ENCODE results near the gene CHRDL2. TPM values are rescaled to one million over a fixed set of nuclear protein-coding genes. Genes with fewer than 3 reads are reported as not detected.

Gene CHRDL2
- total and polyA plus RNA-seq, 2 donors from 2014 or later, result 2.0 to 3.9 TPM

DNA sequence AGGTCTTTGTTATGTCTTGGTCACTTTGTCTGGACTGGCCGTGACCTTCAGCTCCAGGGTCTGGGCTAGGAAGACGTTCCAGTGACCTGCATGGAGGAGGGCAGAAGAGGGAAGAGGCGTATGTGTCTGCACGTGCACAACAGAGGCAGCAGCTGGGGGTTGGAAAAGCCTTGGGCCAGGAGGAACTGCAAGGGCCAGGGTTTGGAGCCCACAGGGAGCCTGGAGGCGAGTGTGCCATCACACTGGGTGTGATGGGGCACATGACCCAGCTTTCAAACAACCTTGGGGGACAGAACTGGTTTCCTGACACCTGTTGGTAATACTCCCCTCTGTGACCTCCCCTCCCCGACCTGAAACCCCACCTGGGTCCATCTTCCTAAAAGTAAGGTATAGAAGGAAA, 34.7 kb downstream of the CHRDL2 start:
- intact Hi-C loops (cut with DNase I), result no loop called here
- Histone ChIP-seq H3K27me3 (ENCODE audit: control insufficient read depth, insufficient read depth, low read length) (no peaks in the 10 kb centered on the region), H3K9ac (ENCODE audit: low read length in 3 of 3) (peak overlapping the region in 2 of 3 donors; percentile 39 to 44), H3K4me3 (ENCODE audit: low read length in 3 of 3) (no peak overlapping the region), H3K4me1 (ENCODE audit: control insufficient read depth in 2 of 3, insufficient read depth in 2 of 3, low read depth in 1 of 3, low read length in 3 of 3) (peaks cover 0 to 9% (median 0%) of the 10 kb centered on the region in 3 donors), H3K36me3 (ENCODE audit: control insufficient read depth in 2 of 3, insufficient read depth in 3 of 3, low read length in 3 of 3) (no peaks in the 10 kb centered on the region), H3K27ac (ENCODE audit: low read depth in 2 of 2, low read length in 2 of 2) (peak overlapping the region in 1 of 2 donors; percentile 80), H3K9me3 (ENCODE audit: control insufficient read depth in 2 of 3, insufficient read depth in 1 of 3, low read length in 3 of 3) (no peaks in the 10 kb centered on the region)
- FAIRE-seq (no peak), DNase-seq (no peak)
- TF ChIP-seq, protein P1, sequence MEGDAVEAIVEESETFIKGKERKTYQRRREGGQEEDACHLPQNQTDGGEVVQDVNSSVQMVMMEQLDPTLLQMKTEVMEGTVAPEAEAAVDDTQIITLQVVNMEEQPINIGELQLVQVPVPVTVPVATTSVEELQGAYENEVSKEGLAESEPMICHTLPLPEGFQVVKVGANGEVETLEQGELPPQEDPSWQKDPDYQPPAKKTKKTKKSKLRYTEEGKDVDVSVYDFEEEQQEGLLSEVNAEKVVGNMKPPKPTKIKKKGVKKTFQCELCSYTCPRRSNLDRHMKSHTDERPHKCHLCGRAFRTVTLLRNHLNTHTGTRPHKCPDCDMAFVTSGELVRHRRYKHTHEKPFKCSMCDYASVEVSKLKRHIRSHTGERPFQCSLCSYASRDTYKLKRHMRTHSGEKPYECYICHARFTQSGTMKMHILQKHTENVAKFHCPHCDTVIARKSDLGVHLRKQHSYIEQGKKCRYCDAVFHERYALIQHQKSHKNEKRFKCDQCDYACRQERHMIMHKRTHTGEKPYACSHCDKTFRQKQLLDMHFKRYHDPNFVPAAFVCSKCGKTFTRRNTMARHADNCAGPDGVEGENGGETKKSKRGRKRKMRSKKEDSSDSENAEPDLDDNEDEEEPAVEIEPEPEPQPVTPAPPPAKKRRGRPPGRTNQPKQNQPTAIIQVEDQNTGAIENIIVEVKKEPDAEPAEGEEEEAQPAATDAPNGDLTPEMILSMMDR (IDR thresholded peaks at IDR 0.05; ENCODE audit: borderline replicate concordance, extremely low read depth, insufficient read depth), result no peak

DNA sequence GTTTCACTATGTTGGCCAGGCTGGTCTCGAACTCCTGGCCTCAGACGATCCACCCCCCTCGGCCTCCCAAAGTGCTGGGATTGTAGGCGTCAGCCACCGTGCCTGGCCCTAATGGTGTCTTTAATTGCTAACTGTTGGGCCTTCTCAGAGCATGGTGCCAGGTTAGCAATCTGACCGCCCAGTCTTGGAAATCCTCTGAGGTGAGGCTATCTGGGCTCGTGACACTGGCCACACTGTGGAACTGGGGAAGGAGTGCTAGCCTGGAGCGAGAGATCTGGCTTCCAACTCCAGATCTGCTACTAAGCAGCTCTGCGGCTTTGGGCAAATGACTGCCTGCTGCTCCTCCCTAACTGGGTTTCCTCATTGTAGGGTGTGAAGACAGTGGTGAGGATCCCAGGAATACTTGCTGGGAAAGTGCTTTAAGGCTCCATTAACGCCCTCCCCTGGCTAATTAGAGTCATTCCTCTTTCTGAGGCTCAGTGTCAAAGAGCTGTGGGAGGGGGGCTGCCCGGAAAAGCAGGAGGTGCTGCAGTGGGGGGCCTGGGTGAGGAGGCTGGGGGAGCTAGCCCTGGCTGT, 35.4 kb downstream of the CHRDL2 start:
- Histone ChIP-seq H3K9me3 (ENCODE audit: control insufficient read depth in 2 of 3, insufficient read depth in 1 of 3, low read length in 3 of 3) (no peaks in the 10 kb centered on the region), H3K9ac (ENCODE audit: low read length in 3 of 3) (no peak overlapping the region), H3K4me3 (ENCODE audit: low read length in 3 of 3) (no peak overlapping the region), H3K4me1 (ENCODE audit: control insufficient read depth in 2 of 3, insufficient read depth in 2 of 3, low read depth in 1 of 3, low read length in 3 of 3) (peaks cover 0 to 9% (median 0%) of the 10 kb centered on the region in 3 donors), H3K36me3 (ENCODE audit: control insufficient read depth in 2 of 3, insufficient read depth in 3 of 3, low read length in 3 of 3) (no peaks in the 10 kb centered on the region), H3K27me3 (ENCODE audit: control insufficient read depth, insufficient read depth, low read length) (no peaks in the 10 kb centered on the region), H3K27ac (ENCODE audit: low read depth in 2 of 2, low read length in 2 of 2) (no peak overlapping the region)
- TF ChIP-seq, protein P1 (IDR thresholded peaks at IDR 0.05; ENCODE audit: borderline replicate concordance, extremely low read depth, insufficient read depth), result no peak
- intact Hi-C loops (cut with DNase I), result no loop called here
- no peak for DNase-seq
- FAIRE-seq, result no peak

DNA sequence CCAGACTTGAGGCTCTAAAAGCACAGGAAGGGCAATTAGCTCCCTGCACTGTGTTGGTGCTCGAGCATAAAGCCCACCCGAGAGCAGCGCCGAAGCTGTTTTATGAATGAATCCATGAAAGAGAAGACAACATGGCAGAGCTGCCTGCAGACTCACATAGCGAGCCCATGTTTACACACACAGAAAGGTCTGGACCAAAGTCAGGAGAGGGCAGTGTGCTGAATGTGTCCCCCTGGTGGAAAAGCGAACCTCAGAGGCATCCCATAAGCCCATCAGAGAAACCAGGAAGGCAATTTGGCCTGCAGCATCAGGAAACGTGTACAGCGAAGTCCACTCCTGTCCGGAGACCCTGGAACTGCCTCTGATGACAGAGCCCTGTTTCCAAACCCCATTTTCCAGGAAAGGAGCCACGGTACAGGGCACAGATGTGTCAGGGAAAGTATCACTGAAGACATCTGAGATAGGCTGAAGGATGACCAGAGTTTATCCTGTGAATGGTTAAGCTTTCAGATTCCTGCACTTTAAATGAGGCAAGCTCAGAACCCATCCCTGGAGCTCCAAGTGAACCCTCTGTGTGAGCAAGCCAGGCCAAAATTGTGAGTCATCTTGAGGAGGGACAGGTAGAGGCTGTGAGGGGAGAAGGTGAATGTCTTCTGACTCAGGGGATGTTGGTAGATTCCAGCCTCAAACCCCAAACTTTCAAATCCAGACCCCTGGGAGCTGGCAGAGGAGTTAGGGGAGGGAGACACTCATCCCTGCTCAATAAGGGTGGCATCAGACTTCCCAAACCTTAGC, 36.9 kb downstream of the CHRDL2 start:
- intact Hi-C loops (cut with DNase I), result no loop called here
- no peak for FAIRE-seq
- Histone ChIP-seq H3K4me3 (ENCODE audit: low read length in 3 of 3) (no peak overlapping the region), H3K9ac (ENCODE audit: low read length in 3 of 3) (no peak overlapping the region), H3K27me3 (ENCODE audit: control insufficient read depth, insufficient read depth, low read length) (no peaks in the 10 kb centered on the region), H3K9me3 (ENCODE audit: control insufficient read depth in 2 of 3, insufficient read depth in 1 of 3, low read length in 3 of 3) (no peaks in the 10 kb centered on the region), H3K27ac (ENCODE audit: low read depth in 2 of 2, low read length in 2 of 2) (no peak overlapping the region), H3K36me3 (ENCODE audit: control insufficient read depth in 2 of 3, insufficient read depth in 3 of 3, low read length in 3 of 3) (no peaks in the 10 kb centered on the region), H3K4me1 (ENCODE audit: control insufficient read depth in 2 of 3, insufficient read depth in 2 of 3, low read depth in 1 of 3, low read length in 3 of 3) (peaks cover 0 to 9% (median 0%) of the 10 kb centered on the region in 3 donors)
- no peak for DNase-seq
- TF ChIP-seq, protein P1 (IDR thresholded peaks at IDR 0.05; ENCODE audit: borderline replicate concordance, extremely low read depth, insufficient read depth), result no peak
